Liver (tissue), 9 donors: ENCODE results near the gene TESK2. TPM values are rescaled to one million over a fixed set of nuclear protein-coding genes. Genes with fewer than 3 reads are reported as not detected.

Experiments used
- DNase-seq: peaks from one replicate; pipeline ENCODE4 v3.0.0-alpha.2; 2017; ENCODE audit warnings: low spot score
- H3K27ac ChIP-seq, 2 donors: one replicate each; pipeline ENCODE4 v1.7.0; 2013; ENCODE audit warnings: inconsistent platforms in 2 of 2, low read length in 2 of 2, control low read depth in 1 of 2, low read depth in 1 of 2, mild to moderate bottlenecking in 1 of 2
- H3K27me3 ChIP-seq, 4 donors: one replicate each; pipeline versions ENCODE4 v1.6.1 to v1.7.0; 2013; ENCODE audit warnings: low read length in 3 of 4, inconsistent platforms in 1 of 4, mild to moderate bottlenecking in 1 of 4, moderate library complexity in 1 of 4; ENCODE audit not compliant: control insufficient read depth in 4 of 4, insufficient read depth in 4 of 4
- H3K36me3 ChIP-seq, 4 donors: one replicate each; pipeline versions ENCODE4 v1.6.1 to v1.7.0; 2013; ENCODE audit warnings: low read length in 3 of 4, mild to moderate bottlenecking in 3 of 4, low read depth in 1 of 4, moderate library complexity in 1 of 4; ENCODE audit not compliant: control insufficient read depth in 4 of 4, insufficient read depth in 3 of 4
- H3K4me1 ChIP-seq, 4 donors: one replicate each; pipeline versions ENCODE4 v1.6.1 to v1.7.0; 2013; ENCODE audit warnings: low read length in 3 of 4, mild to moderate bottlenecking in 3 of 4, moderate library complexity in 1 of 4; ENCODE audit not compliant: control insufficient read depth in 4 of 4, insufficient read depth in 4 of 4
- H3K4me3 ChIP-seq, 3 donors: one replicate each; pipeline versions ENCODE4 v1.6.1 to v1.7.0; 2013; ENCODE audit warnings: low read length in 3 of 3, control low read depth in 1 of 3, low read depth in 1 of 3, mild to moderate bottlenecking in 1 of 3
- H3K9ac ChIP-seq, 2 donors: one replicate each; pipeline ENCODE4 v1.7.0; 2013; ENCODE audit warnings: low read length in 2 of 2, mild to moderate bottlenecking in 2 of 2, moderate library complexity in 2 of 2, control low read depth in 1 of 2, low read depth in 1 of 2
- H3K9me3 ChIP-seq, 4 donors: one replicate each; pipeline versions ENCODE4 v1.6.1 to v1.7.0; 2013; ENCODE audit warnings: low read length in 3 of 4; ENCODE audit not compliant: control insufficient read depth in 4 of 4
- EGR1 ChIP-seq, 2 donors: IDR thresholded peaks; 2 replicates each; pipeline ENCODE4 v1.6.1; 2016 to 2018; ENCODE audit warnings: antibody characterized with exemption in 2 of 2, low read depth in 2 of 2
- FOXA1 ChIP-seq: IDR thresholded peaks from 2 replicates; pipeline ENCODE4 v1.6.1; 2016; ENCODE audit warnings: antibody characterized with exemption
- FOXA2 ChIP-seq: IDR thresholded peaks from 2 replicates; pipeline ENCODE4 v1.6.1; 2016; ENCODE audit warnings: antibody characterized with exemption
- GABPA ChIP-seq, 2 donors: IDR thresholded peaks in 1 of 2; conservative IDR thresholded peaks in 1 of 2; 2 replicates each; pipeline ENCODE4 v1.6.1; 2016; ENCODE audit warnings: antibody characterized with exemption in 2 of 2, mild to moderate bottlenecking in 1 of 2, moderate library complexity in 1 of 2
- HNF4A ChIP-seq, 2 donors: conservative IDR thresholded peaks; 2 replicates each; pipeline ENCODE4 v1.6.1; 2016; ENCODE audit warnings: antibody characterized with exemption in 2 of 2, mild to moderate bottlenecking in 2 of 2
- HNF4G ChIP-seq: IDR thresholded peaks from 2 replicates; pipeline ENCODE4 v1.6.1; 2016; ENCODE audit warnings: antibody characterized with exemption
- JUND ChIP-seq, 2 donors: IDR thresholded peaks; 2 replicates each; pipeline ENCODE4 v1.6.1; 2016; ENCODE audit warnings: antibody characterized with exemption in 2 of 2
- NR2F2 ChIP-seq: IDR thresholded peaks from 2 replicates; pipeline ENCODE4 v1.6.1; 2016; ENCODE audit warnings: antibody characterized with exemption
- RAD21 ChIP-seq, 2 donors: IDR thresholded peaks; 2 replicates each; pipeline ENCODE4 v1.6.1; 2016; ENCODE audit warnings: antibody characterized with exemption in 2 of 2, mild to moderate bottlenecking in 2 of 2
- RXRA ChIP-seq, 2 donors: IDR thresholded peaks; 2 replicates each; pipeline ENCODE4 v1.6.1; 2017 to 2018; ENCODE audit warnings: antibody characterized with exemption in 2 of 2, mild to moderate bottlenecking in 1 of 2
- SP1 ChIP-seq: IDR thresholded peaks from 2 replicates; pipeline ENCODE4 v1.6.1; 2018; ENCODE audit warnings: antibody characterized with exemption, mild to moderate bottlenecking
- TAF1 ChIP-seq: conservative IDR thresholded peaks from 2 replicates; pipeline ENCODE4 v1.6.1; 2016; ENCODE audit warnings: antibody characterized with exemption, mild to moderate bottlenecking
- WGBS: extraction: QIAGEN DNeasy Blood & Tissue Kit; methylation state at CpG from one replicate; pipeline ENCODE4 v1.1.7; 2013; 5-methylcytosine and 5-hydroxymethylcytosine counted together
- polyA plus RNA-seq, 2 donors: library from polyadenylated mRNA; stranded (reverse) in 1 of 2; unstranded in 1 of 2; fragments of 200-250 nt in 1 of 2; fragments of >200 nt in 1 of 2; fragmentation: Nextera tagmentation in 1 of 2; extraction: Ambion mirVana in 1 of 2; gene quantifications; one replicate each; pipeline versions ENCODE4 v1.2.1 to v1.2.3, GENCODE V29; 2013 to 2015
- total RNA-seq, 2 donors: library from RNA; depleted of rRNA; stranded (reverse); fragments of >200 nt; gene quantifications; one replicate each; pipeline ENCODE4 v1.2.3, GENCODE V29; 2014
- TF ChIP-seq, protein P1 (sequence below): IDR thresholded peaks from 2 replicates; pipeline ENCODE4 v1.6.1; 2016; ENCODE audit warnings: antibody characterized with exemption, mild to moderate bottlenecking
- TF ChIP-seq, protein P2 (sequence below): IDR thresholded peaks from 2 replicates; pipeline ENCODE4 v1.6.1; 2016; ENCODE audit warnings: antibody characterized with exemption
- TF ChIP-seq, protein P3 (sequence below): IDR thresholded peaks from 2 replicates; pipeline ENCODE4 v1.6.1; 2016; ENCODE audit warnings: antibody characterized with exemption
- TF ChIP-seq, protein P4 (sequence below): IDR thresholded peaks from 2 replicates; pipeline ENCODE4 v1.6.1; 2016; ENCODE audit warnings: antibody characterized with exemption
- donor health status: healthy.
- donor health status: healthy.
- donor health status: healthy.
- donor health status: healthy.
- donor health status: healthy.

TESK2 gene
- total and polyA plus RNA-seq, 4 donors = 2.4 to 8.2 (median 5.2) TPM

DNA sequence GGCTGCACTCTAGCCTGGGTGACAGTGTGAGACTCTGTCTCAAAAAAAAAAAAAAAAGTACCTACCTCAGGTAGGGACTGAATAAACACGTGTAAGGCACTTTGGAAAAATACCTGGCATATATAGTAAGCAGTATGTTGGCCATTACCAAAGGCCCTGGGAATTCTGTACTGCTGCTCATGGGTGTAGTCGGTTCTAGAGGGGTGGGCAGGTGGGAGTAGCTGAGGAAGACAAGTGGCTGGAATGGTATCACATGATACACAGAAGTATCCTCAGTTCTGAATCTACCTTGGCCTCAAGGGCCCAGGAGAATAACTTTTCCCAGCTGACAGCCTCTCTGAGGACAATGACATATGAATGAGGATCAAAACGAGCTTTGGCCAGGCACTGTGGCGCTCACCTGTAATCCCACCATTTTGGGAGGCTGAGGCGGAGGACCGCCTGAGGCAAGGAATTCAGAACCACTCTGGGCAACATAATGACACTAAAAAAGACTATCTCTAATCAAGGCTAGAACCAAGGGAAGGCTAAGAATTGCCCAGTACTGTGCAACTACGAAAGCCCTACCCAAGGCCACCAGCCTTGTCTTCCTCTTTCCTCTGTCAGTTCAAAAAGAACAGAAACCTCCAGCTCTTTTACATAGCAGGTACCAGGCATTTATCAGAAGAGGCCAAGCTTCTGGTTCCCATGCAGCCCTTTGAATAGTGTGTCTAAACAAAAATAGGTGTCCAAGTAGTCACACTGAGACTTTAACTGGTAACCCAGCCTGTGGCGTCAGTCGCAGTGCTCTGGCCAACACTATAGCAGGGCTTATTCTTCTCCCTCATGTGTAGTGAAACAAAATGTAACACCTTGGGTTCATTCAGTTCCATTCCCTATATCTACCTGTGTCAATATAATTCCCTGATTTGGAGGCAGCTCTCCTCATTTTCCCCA, 19.3 kb upstream of the TESK2 start:
- no peaks in the 10 kb centered on the region for H3K27me3 ChIP-seq
- peaks cover 13 to 55% (median 49%) of the 10 kb centered on the region in 4 donors for H3K36me3 ChIP-seq
- no peaks in the 10 kb centered on the region for H3K9me3 ChIP-seq
- H3K4me3 ChIP-seq = no peak overlapping the region
- 73% methylated on average over 9 of the region's 9 CpGs for WGBS
- no peak for DNase-seq
- peaks cover 0 to 27% (median 17%) of the 10 kb centered on the region in 4 donors for H3K4me1 ChIP-seq
- no peak overlapping the region for H3K9ac ChIP-seq
- H3K27ac ChIP-seq = no peak overlapping the region
- TF ChIP-seq RAD21 (IDR thresholded peaks at IDR 0.05) (no peak), GABPA (IDR thresholded peaks at IDR 0.05 in 1 of 2, conservative IDR thresholded peaks at IDR 0.05 in 1 of 2) (no peak), HNF4G (no peak), TAF1 (no peak), FOXA2 (no peak), NR2F2 (no peak), EGR1 (IDR thresholded peaks at IDR 0.05; ENCODE audit: low read depth in 2 of 2) (no peak), JUND (IDR thresholded peaks at IDR 0.05) (no peak)
- TF ChIP-seq, protein P1, sequence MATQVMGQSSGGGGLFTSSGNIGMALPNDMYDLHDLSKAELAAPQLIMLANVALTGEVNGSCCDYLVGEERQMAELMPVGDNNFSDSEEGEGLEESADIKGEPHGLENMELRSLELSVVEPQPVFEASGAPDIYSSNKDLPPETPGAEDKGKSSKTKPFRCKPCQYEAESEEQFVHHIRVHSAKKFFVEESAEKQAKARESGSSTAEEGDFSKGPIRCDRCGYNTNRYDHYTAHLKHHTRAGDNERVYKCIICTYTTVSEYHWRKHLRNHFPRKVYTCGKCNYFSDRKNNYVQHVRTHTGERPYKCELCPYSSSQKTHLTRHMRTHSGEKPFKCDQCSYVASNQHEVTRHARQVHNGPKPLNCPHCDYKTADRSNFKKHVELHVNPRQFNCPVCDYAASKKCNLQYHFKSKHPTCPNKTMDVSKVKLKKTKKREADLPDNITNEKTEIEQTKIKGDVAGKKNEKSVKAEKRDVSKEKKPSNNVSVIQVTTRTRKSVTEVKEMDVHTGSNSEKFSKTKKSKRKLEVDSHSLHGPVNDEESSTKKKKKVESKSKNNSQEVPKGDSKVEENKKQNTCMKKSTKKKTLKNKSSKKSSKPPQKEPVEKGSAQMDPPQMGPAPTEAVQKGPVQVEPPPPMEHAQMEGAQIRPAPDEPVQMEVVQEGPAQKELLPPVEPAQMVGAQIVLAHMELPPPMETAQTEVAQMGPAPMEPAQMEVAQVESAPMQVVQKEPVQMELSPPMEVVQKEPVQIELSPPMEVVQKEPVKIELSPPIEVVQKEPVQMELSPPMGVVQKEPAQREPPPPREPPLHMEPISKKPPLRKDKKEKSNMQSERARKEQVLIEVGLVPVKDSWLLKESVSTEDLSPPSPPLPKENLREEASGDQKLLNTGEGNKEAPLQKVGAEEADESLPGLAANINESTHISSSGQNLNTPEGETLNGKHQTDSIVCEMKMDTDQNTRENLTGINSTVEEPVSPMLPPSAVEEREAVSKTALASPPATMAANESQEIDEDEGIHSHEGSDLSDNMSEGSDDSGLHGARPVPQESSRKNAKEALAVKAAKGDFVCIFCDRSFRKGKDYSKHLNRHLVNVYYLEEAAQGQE = no peak
- TF ChIP-seq, protein P2, sequence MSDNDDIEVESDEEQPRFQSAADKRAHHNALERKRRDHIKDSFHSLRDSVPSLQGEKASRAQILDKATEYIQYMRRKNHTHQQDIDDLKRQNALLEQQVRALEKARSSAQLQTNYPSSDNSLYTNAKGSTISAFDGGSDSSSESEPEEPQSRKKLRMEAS = no peak
- TF ChIP-seq, protein P3, sequence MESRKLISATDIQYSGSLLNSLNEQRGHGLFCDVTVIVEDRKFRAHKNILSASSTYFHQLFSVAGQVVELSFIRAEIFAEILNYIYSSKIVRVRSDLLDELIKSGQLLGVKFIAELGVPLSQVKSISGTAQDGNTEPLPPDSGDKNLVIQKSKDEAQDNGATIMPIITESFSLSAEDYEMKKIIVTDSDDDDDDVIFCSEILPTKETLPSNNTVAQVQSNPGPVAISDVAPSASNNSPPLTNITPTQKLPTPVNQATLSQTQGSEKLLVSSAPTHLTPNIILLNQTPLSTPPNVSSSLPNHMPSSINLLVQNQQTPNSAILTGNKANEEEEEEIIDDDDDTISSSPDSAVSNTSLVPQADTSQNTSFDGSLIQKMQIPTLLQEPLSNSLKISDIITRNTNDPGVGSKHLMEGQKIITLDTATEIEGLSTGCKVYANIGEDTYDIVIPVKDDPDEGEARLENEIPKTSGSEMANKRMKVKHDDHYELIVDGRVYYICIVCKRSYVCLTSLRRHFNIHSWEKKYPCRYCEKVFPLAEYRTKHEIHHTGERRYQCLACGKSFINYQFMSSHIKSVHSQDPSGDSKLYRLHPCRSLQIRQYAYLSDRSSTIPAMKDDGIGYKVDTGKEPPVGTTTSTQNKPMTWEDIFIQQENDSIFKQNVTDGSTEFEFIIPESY = no peak

DNA sequence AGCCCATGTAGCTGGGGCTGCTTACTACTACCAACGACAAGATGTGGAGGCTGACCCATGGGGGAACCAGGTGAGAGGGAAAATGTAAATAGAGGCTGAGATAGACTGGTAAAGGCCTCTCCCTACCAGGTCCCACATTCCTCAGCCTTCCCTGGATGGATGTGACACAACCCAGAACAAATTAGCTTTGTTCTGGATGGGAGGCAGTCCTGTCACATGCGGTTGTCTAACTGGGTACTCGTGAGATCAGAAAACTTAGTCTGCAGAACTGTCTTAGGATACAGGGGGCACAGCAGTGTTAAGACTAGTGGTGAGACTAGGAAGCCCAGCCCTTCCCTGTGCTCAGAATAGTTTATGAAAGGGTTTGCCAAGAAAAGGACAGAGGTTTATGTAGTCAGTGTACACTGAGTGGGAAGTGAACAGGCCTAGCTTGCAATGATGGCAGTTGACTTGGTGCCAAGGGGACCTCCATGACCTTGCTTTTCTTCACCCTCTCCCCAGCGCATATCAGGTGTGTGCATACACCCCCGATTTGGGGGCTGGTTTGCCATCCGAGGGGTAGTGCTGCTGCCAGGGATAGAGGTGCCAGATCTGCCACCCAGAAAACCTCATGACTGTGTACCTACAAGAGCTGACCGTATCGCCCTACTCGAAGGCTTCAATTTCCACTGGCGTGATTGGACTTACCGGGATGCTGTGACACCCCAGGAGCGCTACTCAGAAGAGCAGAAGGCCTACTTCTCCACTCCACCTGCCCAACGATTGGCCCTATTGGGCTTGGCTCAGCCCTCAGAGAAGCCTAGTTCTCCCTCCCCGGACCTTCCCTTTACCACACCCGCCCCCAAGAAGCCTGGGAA, 17.6 kb upstream of the TESK2 start:
- WGBS = 75% methylated on average over 15 of the region's 15 CpGs
- Histone ChIP-seq H3K27ac (no peak overlapping the region), H3K36me3 (peaks cover under 1 to 40% (median 37%) of the 10 kb centered on the region in 4 donors), H3K27me3 (no peaks in the 10 kb centered on the region), H3K9me3 (no peaks in the 10 kb centered on the region), H3K4me3 (no peak overlapping the region), H3K4me1 (peaks cover 5 to 35% (median 18%) of the 10 kb centered on the region in 4 donors), H3K9ac (no peak overlapping the region)
- DNase-seq = no peak
- TF ChIP-seq TAF1 (no peak), EGR1 (IDR thresholded peaks at IDR 0.05; ENCODE audit: low read depth in 2 of 2) (no peak), FOXA1 (no peak), SP1 (no peak), RXRA (IDR thresholded peaks at IDR 0.05) (no peak), JUND (IDR thresholded peaks at IDR 0.05) (no peak), NR2F2 (no peak), FOXA2 (no peak), HNF4A (conservative IDR thresholded peaks at IDR 0.05) (no peak)
- TF ChIP-seq, protein P2 = no peak
- TF ChIP-seq, protein P4, sequence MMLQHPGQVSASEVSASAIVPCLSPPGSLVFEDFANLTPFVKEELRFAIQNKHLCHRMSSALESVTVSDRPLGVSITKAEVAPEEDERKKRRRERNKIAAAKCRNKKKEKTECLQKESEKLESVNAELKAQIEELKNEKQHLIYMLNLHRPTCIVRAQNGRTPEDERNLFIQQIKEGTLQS = no peak
- TF ChIP-seq, protein P1 = no peak
- TF ChIP-seq, protein P3 = no peak
